HG02840 (cell line): ENCODE measurements around the gene ZBTB1.
A peak's percentile ranks its signal among the peaks of the same experiment; 100 is the strongest.

ENCODE experiments used
- ATAC-seq: cut with Tn5 transposase; IDR thresholded peaks from one replicate; pipeline ENCODE4 v1.9.1; 2021; ENCODE audit warnings: mild to moderate bottlenecking, moderate library complexity, moderate number of reproducible peaks; ENCODE audit not compliant: unreplicated experiment, low FRiP score

ZBTB1 gene, protein sequence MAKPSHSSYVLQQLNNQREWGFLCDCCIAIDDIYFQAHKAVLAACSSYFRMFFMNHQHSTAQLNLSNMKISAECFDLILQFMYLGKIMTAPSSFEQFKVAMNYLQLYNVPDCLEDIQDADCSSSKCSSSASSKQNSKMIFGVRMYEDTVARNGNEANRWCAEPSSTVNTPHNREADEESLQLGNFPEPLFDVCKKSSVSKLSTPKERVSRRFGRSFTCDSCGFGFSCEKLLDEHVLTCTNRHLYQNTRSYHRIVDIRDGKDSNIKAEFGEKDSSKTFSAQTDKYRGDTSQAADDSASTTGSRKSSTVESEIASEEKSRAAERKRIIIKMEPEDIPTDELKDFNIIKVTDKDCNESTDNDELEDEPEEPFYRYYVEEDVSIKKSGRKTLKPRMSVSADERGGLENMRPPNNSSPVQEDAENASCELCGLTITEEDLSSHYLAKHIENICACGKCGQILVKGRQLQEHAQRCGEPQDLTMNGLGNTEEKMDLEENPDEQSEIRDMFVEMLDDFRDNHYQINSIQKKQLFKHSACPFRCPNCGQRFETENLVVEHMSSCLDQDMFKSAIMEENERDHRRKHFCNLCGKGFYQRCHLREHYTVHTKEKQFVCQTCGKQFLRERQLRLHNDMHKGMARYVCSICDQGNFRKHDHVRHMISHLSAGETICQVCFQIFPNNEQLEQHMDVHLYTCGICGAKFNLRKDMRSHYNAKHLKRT

DNA sequence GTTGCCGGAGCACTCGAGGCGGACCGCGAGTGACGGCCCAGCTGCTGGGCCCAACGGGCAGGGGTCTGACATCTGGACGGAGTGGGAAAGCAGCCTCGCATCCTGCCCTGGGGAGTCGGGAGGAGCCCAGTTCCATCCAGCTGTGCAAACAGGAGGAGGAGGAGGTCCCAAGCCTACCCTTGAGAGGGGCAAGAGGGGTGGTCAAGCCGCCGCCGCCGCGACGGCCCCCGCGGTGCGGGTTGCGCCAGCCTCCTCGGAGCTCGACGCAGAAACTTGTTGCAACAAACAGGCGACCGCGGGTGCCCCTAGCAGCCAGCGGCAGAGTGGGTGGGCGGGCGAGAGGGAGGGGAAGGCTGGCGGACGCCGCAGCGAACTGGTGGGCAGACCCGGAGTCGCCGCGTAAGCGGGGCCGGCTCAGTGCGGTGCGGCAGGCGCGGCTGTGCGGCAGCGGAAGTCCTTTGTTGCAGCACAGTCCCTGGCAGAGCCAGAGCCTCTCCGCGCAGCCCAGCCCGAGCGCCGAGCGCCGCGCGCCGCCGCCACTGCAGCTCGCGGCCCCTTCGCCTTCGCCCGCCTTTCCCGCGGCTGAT is at the start of gene ZBTB1:
ZBTB1 (plus strand) TSS at position 461 of the 587 bp plus-strand sequence. CDS start 16,735 bp downstream, outside the sequence.
- peak; percentile 26 for ATAC-seq

DNA sequence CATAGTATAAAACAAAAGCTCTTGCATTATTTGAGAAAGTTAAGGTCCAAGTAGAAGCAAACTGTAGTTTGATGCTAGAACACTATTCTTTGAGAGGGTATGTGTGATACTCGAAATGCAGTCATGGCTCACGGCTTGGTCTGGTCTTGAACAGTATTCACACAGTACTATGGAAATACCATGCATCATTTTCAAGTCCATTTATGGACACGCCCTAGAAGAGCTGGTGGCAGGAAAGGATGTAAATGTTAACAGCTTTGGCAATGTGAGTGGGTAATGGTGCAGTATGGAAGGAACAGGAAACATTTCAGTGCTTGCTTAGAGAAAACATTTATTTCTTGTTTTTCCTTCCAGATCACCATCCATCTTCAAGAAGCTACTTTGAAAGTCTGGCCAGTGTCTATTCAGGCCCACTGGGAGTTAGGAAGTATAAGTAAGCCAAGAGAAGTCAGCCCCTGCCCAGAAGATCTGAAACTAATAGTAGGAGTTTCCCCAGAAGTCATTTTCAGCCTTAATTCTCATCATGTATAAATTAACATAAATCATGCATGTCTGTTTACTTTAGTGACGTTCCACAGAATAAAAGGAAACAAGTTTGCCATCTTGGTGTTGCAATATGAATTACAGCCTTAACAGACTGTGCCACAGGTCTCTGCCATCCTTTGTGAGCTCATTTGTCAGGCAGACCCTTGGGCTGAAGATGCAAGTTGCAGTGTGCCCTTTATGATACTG is 45.0 kb upstream of the ZBTB1 start:
- no peak for ATAC-seq

DNA sequence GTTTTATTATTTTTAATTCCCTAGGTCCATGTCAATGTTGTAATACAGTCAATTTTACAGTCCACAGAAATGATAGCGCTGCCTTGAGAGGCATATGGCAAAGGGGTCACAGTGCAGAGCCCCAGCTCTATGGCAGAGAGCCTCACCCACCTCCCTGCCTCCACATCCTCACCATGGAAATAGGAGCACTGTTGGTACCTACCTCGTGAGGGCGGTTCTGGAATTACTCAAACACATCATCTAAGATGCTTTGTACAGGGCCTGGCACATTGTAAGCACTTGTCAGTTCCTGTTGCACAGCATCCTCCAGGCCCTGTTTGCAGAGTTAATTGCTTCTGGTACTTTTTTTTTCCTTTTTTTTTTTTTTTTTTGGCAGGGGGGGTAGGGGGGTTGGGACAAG is 43.3 kb upstream of the ZBTB1 start:
- no peak for ATAC-seq

DNA sequence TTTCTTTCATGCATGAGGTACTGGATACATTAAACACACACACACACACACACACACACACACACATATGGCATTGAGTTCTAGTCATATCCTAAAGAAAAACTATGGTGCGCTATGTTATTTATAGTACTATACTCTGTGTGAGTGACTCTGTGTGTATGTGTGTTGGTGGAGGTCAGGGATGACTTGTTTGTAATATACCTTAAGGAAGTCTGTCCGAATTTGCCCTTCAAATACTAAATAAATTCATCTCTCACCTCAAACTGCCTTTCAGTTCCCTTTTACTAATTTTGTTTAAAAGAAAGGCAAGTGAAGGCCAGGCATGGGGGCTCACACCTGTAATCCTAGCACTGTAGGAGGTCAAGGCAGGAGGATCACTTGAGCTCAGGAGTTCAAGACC is 41.4 kb upstream of the ZBTB1 start:
- no peak for ATAC-seq

DNA sequence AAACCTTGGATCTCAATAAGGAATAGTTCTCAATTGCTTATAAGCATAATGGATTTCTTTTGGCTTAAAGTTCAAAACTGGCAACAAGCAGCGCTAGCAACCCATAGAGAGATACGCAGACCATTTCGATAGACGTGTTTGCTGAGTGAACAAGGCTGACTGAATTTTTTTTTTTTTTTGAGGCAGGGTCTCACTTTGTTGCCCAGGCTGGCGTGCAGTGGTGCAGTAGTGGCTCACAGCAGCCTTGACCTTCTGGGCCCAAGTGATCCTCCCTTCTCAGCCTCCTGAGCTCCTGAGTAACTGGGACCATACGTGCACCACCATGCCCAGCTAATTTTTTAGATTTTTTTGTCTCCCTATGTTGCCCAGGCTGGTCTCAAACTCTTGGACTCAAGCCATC is 40.7 kb upstream of the ZBTB1 start:
- ATAC-seq, result no peak

DNA sequence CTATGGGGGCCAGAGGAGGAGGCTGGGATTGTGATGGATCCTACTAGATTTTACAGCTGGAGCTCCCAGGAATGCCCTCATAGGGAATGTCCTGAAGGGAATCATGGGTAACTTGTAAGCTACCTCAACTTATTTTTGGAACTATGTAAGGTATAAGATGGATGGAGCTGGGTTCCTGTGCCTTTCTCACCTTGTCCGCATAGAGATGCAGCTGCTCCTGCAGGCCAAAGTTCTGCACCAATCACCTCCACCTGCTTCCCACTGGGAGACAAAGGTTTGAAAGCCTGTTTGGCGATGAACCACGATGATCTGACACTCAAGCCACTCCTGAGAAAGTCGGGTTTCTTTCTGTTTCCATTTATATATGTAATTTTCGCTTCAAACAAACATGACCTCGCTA is 39.9 kb upstream of the ZBTB1 start:
- ATAC-seq, result no peak

DNA sequence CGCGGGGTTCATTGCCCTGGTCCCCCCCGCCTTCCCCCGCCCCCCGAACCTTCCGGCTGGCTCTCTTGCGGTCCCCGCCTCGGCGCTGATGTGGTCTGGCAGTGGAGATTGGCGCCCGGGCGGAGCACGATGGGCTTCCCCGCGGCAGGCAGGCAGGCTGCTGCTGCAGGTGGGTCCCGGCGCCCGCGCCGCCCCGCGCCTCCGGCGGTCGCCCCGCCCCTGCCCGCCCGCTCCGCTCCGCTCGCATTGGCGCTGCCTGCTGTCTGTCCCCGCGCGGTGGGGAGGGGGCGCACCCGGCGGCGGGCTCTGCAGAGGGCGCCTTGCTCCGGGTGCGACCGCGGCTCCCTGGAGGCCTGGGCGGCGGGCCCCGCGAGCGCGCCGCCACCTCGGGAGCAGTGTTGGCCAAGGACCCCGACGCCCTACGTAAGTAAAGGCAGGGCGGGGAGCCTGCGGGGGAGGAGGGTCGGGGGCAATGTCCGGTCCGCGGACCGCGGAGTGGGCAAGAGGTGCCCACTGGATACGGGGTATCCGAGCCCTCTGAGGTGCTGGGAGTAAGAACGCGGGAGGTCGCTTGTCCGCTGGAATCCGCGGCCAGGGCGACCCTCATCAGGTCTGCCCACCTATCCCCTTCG is 39.3 kb upstream of the ZBTB1 start, which contains the start of gene AKAP5:
AKAP5 (plus strand) TSS at position 309 of the 632 bp plus-strand sequence. CDS start 2,896 bp downstream, outside the sequence.
- peak; percentile 57 for ATAC-seq

DNA sequence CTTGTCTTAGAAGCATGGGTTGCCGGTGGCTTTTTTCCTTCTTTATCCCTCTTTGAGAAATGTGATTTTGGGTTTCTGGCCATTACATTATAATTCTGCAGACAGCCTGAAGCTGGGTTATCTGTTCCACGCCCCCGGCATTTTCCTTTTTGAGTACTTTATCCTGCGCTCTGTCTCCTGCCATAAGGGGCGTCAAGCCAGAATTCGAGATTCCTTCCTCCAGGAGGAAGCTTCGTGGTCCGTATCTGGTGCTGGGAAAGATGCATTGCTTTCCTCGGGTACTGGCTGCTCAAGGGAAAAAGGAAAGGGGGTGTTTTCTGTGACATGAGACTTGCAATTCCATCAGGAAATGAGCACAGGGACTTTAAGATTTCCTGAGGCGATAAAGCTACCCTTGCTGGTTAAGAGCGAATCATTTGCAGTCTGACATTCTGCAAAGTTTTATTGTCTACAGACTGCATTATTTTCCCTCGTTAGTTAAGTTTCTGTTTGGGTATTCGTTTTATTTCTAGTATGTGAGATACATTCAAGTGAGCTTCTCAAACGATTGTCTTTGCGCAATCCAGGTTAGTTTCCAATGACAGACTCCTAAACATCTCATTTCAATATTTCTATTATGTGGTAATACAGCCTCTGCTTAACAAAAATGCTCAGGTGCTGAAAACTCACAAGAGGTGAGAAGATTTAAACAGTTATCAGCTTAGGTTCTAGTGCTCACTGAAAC is 38.6 kb upstream of the ZBTB1 start:
- peak; percentile 11 for ATAC-seq

DNA sequence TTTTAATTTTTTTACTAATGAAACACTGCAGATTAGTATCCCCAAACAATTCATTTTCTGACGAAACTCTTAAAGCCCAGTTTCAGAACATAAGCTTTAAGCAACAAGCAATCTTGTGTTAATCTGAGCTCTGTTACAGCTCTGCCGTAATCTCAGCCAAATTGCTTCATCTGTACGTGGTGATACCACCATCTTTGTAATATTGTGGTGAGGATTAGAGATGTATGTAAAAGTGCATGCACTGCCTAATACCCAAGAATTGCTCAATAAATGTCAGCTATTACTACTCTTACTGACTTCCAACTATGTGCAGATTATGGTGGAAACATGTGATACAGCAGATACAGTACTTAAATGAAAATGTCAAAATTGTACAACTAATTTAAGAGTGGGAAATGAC is 37.5 kb upstream of the ZBTB1 start:
- ATAC-seq, result no peak

DNA sequence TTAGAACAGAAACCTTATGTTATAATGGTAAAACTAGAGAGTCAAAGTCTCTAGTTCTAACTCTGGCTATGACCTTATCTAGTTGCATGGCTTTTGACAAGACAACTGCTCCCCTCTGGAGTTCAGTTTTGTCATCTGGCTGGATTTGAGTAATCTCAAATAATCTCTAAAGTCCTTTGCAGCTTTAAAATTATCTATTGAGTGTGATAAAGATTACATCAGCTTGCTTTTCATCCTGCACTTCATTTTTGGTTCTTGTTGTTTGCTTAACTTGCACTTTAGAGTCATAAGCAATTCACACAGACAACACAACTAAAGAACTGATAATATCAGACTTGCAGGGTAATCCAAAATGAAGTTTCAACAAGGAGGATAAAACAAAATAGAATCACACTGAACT is 37.0 kb upstream of the ZBTB1 start:
- no peak for ATAC-seq

DNA sequence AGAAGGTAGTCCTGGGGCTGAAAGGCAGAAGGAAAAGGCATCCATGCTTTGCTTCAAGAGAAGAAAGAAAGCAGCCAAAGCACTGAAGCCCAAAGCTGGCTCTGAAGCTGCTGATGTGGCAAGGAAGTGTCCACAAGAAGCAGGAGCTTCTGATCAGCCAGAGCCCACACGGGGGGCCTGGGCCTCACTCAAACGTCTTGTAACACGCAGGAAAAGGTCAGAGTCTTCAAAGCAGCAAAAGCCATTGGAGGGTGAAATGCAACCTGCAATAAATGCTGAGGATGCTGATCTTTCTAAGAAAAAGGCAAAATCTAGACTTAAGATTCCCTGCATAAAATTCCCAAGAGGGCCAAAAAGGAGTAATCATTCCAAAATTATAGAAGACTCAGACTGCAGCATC is 36.1 kb upstream of the ZBTB1 start:
- ATAC-seq, result no peak

DNA sequence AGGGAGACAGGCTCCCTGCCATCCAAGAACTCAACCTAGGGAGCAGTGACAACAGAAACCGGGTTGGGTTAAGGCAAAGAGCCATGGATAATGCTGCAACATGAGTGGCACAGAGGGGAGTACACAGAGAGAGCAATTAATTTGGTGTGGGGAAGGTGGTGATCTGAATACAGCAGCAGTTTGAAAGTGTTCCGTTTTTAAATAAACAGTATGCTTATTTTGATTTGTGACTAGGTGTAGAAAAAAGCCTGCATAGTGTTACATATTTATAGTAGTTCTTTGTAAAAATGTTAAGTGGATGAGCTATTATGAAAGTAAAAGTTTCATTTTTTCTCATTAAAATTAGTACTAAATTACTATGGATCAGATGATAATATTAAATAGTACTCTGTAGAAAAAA is 30.5 kb upstream of the ZBTB1 start:
- no peak for ATAC-seq

DNA sequence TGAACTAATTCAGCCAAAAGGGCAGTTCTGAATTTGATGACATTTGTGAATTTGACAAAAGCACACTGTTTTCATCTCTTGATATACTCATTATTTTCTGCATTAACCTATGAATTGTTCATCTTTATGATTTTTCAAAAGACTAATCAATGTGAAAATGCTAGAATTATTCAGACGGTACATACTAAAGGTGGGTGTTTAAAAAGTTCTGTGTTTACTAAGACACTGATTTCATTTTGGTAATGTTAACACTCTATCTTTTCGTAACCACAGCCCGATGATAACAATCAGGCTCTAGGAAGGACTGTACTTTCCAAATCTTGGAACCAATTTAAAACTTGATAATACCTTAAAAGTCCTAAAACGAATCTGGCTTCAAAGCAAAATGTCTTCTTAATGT is 29.9 kb upstream of the ZBTB1 start:
- ATAC-seq, result no peak

DNA sequence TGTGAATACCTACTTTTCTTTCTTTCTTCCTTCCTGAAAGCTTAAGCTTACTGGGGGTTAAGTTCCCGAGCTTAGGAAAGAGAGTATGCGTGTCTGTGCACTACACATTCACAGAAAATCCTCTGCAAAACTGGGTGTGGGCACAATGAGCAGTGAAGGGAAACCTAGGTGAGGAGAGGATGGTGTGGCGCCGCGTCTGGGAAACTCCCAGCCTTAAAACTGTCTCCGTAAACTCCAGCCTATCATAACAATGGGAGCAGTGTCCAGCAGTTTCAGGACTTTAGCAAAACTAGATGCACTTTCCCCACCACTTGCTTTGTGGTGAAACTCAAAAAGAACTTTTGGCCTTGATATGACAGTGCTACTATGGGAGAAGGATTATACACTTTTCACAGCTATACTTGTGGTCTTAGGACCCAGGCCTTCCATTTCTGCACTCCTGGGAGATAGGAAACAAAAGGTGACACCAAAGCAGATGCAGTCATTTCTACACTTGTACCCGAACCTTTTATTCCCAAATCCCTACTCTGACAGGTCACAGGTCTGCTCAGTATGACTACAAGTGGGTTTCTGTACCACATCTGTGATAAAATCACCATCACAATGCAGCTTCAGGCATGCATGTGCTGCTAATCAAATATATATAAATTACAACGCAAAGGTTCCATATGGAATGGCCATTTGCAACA is 28.8 kb upstream of the ZBTB1 start:
- no peak for ATAC-seq

DNA sequence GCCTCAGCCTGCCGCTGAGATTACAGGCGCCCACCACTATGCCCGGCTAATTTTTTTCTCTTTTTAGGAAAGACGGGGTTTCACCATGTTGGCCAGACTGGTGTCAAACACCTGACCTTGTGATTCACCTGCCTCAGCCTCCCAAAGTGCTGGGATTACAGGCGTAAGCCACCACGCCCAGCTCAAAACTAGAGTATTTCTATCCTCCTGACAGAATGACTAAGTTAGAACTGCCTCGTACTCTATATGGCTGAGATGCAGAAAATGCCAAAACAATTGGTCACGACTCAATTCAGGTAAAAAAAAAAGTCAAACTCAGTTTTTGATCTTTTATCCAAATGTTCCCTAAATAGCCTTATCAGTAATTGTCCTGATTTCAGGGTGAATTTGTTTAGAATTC is 28.1 kb upstream of the ZBTB1 start:
- ATAC-seq, result no peak

DNA sequence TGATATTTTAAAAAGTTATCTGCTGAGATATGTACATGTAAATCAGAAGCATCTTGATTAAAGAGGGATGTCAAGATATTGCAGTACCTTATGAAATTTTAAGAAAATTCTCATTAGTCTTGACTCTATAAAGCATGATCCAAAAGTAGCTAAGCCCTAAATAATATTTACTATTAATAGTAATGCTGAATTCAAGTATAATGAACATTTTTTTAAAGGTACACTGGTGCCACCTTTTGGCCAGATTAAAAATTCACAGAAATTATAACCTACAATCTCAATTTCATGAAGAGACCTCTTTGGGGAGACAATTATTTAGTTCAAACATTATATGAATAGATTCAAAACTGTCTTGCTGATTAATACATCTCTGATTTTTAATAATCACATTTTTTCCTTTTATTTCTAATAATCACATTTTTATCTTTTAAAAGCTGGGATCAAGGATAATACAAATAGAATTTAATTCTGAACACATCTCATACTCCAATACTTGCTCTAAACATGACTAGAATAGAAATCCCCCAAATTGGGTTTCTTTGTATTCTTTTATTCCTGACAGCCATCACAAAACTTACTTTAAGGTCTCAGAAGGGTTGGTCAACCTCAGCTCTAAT is 25.8 kb upstream of the ZBTB1 start:
- no peak for ATAC-seq

DNA sequence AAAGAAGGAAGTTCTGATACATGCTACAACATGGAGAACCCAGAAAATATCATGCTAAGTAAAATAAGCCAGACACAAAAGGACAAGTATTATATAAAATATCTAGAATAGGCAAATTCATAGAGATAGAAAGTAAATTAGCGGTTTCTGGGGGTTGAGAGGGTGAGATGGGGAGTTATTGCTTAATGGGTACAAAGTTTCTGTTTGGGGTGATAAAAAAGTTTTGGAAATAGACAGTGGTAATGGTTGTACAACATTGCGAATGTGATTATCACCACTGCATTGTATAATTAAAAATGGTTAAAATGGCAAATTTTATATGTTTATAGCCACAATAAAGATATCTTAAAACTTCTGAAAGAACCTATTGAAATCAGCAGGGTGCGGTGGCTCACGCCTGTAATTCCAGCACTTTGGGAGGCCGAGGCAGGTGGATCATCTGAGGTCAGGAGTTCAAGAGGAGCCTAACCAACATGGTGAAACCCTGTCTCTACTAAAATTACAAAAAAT is 15.9 kb upstream of the ZBTB1 start:
- no peak for ATAC-seq

DNA sequence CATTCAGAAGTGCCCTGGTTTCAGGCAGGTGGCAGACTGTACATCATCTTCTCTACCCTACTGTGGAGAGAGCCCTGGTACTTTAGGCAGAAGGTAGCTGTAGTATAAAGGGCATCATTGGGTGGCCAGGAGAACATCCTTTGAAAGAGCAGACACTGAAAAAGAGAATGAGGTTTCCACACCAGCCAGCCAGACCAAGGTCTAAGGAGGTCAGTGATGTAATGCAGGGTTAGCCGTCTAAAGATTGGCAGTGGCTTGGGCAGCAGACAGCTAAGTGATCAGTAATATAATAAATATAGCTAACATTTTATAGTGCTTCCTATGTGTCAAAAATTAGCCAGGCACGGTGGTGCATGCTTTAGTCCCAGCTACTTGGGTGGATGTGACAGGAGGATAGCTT is 12.9 kb upstream of the ZBTB1 start:
- ATAC-seq, result no peak
